Upper lobe of right lung (tissue), 1 donor: ENCODE results near the gene ARSB. TPM values are rescaled to one million over a fixed set of nuclear protein-coding genes. Genes with fewer than 3 reads are reported as not detected.
"Not testable (repeated sequence)": the region's sequence is repeated elsewhere in the genome, so short reads cannot be mapped to it uniquely, and the experiment has no call there.

ENCODE experiments used
- ATAC-seq: fragments of 200-7000 bp; cut with Tn5 transposase; one replicate; pipeline ENCODE4 v1.9.1; 2020; ENCODE audit warnings: mild to moderate bottlenecking, moderate library complexity
- DNase-seq: peaks from one replicate; pipeline ENCODE4 v3.0.0-alpha.2; 2020
- H3K27ac ChIP-seq: fragments of 200-600 bp; one replicate; pipeline ENCODE4 v1.8.0; 2022
- H3K27me3 ChIP-seq: fragments of 200-600 bp; one replicate; pipeline ENCODE4 v1.8.0; 2022; ENCODE audit warnings: mild to moderate bottlenecking
- H3K36me3 ChIP-seq: fragments of 200-600 bp; one replicate; pipeline ENCODE4 v1.8.0; 2022
- H3K4me1 ChIP-seq: fragments of 200-600 bp; one replicate; pipeline ENCODE4 v1.8.0; 2022
- H3K4me3 ChIP-seq: fragments of 200-600 bp; one replicate; pipeline ENCODE4 v1.8.0; 2022; ENCODE audit warnings: mild to moderate bottlenecking
- H3K9me3 ChIP-seq: fragments of 200-600 bp; one replicate; pipeline ENCODE4 v1.8.0; 2022
- CTCF ChIP-seq: fragments of 200-600 bp; IDR thresholded peaks from one replicate; pipeline ENCODE4 v1.8.0; 2022; ENCODE audit warnings: antibody characterized with exemption
- intact Hi-C: fragments of 100-400 bp; cut with DNase I; formaldehyde crosslinking; loops from one replicate; pipeline ENCODE4 v1.11.0; 2022
- total RNA-seq: library from RNA; stranded (reverse); fragmentation: NEBNext Ultra II Directional; extraction: Animal tissue kit (Norgen Biotek cat#: 25700); gene quantifications from one replicate; pipeline ENCODE4 v1.2.1, GENCODE V29; 2021
- donor health status: DM: no; HTN: yes; CAD: no; lungs with severe emphysema.

Gene ARSB
- total RNA-seq, 1 donor from 2014 or later: 15.8 TPM

GRCh38 chr5:78855026-78855425, 130.1 kb downstream of the ARSB start:
- no peak for TF ChIP-seq CTCF
- no peaks in the 10 kb centered on the region for H3K36me3 ChIP-seq
- intact Hi-C loops: no loop called here

GRCh38 chr5:78851891-78852290, 133.2 kb downstream of the ARSB start:
- ATAC-seq, intact Hi-C loops, H3K9me3 ChIP-seq, H3K36me3 ChIP-seq, H3K4me3 ChIP-seq, H3K4me1 ChIP-seq, H3K27ac ChIP-seq, H3K27me3 ChIP-seq, DNase-seq: not testable (repeated sequence)

More at GRCh38 chr5:78855026-78855425, 130.1 kb downstream of the ARSB start:
- no peaks in the 10 kb centered on the region for H3K9me3 ChIP-seq
- H3K27ac ChIP-seq: no peak overlapping the region
- DNase-seq (no peak), ATAC-seq (no peak)
- no peaks in the 10 kb centered on the region for H3K4me1 ChIP-seq
- no peaks in the 10 kb centered on the region for H3K27me3 ChIP-seq
- H3K4me3 ChIP-seq: no peak overlapping the region

GRCh38 chr5:78845470-78845869, 139.6 kb downstream of the ARSB start:
- TF ChIP-seq CTCF: no peak
- DNase-seq: no peak
- Histone ChIP-seq H3K9me3 (no peaks in the 10 kb centered on the region), H3K27me3 (no peaks in the 10 kb centered on the region), H3K4me1 (no peaks in the 10 kb centered on the region), H3K27ac (no peak overlapping the region), H3K4me3 (no peak overlapping the region), H3K36me3 (no peaks in the 10 kb centered on the region)
- ATAC-seq: no peak
- intact Hi-C loops: no loop called here

GRCh38 chr5:78843436-78843835, 141.7 kb downstream of the ARSB start:
- Histone ChIP-seq H3K36me3 (no peaks in the 10 kb centered on the region), H3K9me3 (no peaks in the 10 kb centered on the region), H3K4me3 (no peak overlapping the region), H3K27me3 (no peaks in the 10 kb centered on the region), H3K27ac (no peak overlapping the region), H3K4me1 (no peaks in the 10 kb centered on the region)
- no peak for ATAC-seq
- TF ChIP-seq CTCF: no peak
- intact Hi-C loops: no loop called here
- no peak for DNase-seq

GRCh38 chr5:78841767-78842166, 143.3 kb downstream of the ARSB start:
- no peak for TF ChIP-seq CTCF
- ATAC-seq (no peak), DNase-seq (no peak)
- Histone ChIP-seq H3K9me3 (no peaks in the 10 kb centered on the region), H3K27me3 (no peaks in the 10 kb centered on the region), H3K4me3 (no peak overlapping the region), H3K36me3 (no peaks in the 10 kb centered on the region), H3K4me1 (no peaks in the 10 kb centered on the region), H3K27ac (no peak overlapping the region)
- intact Hi-C loops: no loop called here

GRCh38 chr5:78838753-78839152, 146.4 kb downstream of the ARSB start:
- Histone ChIP-seq H3K27ac (no peak overlapping the region), H3K27me3 (no peaks in the 10 kb centered on the region), H3K4me3 (no peak overlapping the region), H3K4me1 (no peaks in the 10 kb centered on the region), H3K9me3 (no peaks in the 10 kb centered on the region), H3K36me3 (no peaks in the 10 kb centered on the region)
- TF ChIP-seq CTCF: no peak
- no peak for DNase-seq
- intact Hi-C loops: no loop called here
- ATAC-seq: no peak
